Endothelial cell (in vitro differentiated cells): ENCODE results near the gene PIK3C2G. TPM values are rescaled to one million over a fixed set of nuclear protein-coding genes. Genes with fewer than 3 reads are reported as not detected.

Source experiments
- DNase-seq: peaks from one replicate; pipeline ENCODE4 v3.0.0; 2021; ENCODE audit warnings: low spot score
- H3K27ac Mint-ChIP-seq: one replicate; pipeline ENCODE4 v1.8.0; 2021; ENCODE audit warnings: mixed read lengths, inconsistent platforms; ENCODE audit not compliant: unreplicated experiment
- H3K27me3 Mint-ChIP-seq: one replicate; pipeline ENCODE4 v1.8.0; 2021; ENCODE audit warnings: mild to moderate bottlenecking, moderate library complexity, mixed read lengths, inconsistent platforms; ENCODE audit not compliant: unreplicated experiment
- H3K36me3 Mint-ChIP-seq: one replicate; pipeline ENCODE4 v1.8.0; 2021; ENCODE audit warnings: mild to moderate bottlenecking, low read depth, mixed read lengths, inconsistent platforms; ENCODE audit not compliant: unreplicated experiment
- H3K4me1 Mint-ChIP-seq: one replicate; pipeline ENCODE4 v1.8.0; 2021; ENCODE audit warnings: mild to moderate bottlenecking, mixed read lengths, inconsistent platforms; ENCODE audit not compliant: unreplicated experiment
- H3K4me3 Mint-ChIP-seq: one replicate; pipeline ENCODE4 v1.8.0; 2021; ENCODE audit warnings: mild to moderate bottlenecking, mixed read lengths, inconsistent platforms; ENCODE audit not compliant: unreplicated experiment
- H3K9me3 Mint-ChIP-seq: one replicate; pipeline ENCODE4 v1.8.0; 2021; ENCODE audit warnings: mixed read lengths, inconsistent platforms; ENCODE audit not compliant: unreplicated experiment
- CTCF ChIP-seq: fragments of 200-600 bp; sonication (generic); IDR thresholded peaks from one replicate; pipeline ENCODE4 v1.5.0; 2021; ENCODE audit warnings: antibody characterized with exemption; ENCODE audit not compliant: unreplicated experiment
- total RNA-seq: library from RNA; stranded (reverse); fragmentation: NEBNext Ultra II Directional; extraction: Animal tissue kit (Norgen Biotek cat#: 25700); gene quantifications from one replicate; pipeline ENCODE4 v1.2.1, GENCODE V29; 2021; ENCODE audit not compliant: unreplicated experiment

Gene PIK3C2G
- total RNA-seq, 1 donor from 2014 or later: not detected

DNA sequence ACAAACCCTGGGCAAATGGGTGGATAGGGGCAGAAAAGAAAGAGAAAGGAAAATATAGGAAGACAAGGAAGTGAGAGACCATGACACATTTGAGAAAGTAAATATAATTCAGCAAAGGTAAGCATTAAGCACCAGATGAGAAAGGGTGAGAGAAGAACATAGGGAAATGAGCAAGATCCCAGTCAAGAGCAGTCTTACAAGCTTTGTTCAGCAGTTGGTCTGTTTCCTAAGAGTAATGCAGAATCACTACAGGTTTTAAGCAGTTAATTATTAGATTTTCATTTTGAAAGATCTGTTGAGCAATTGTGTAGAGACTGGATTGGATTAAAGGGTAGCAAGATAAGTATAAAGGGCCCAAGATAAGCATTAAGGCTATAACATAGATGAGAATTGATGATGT is 330.2 kb downstream of the PIK3C2G start:
- no peak overlapping the region for H3K4me3 Mint-ChIP-seq
- TF ChIP-seq CTCF: no peak
- no peaks in the 10 kb centered on the region for H3K27me3 Mint-ChIP-seq

DNA sequence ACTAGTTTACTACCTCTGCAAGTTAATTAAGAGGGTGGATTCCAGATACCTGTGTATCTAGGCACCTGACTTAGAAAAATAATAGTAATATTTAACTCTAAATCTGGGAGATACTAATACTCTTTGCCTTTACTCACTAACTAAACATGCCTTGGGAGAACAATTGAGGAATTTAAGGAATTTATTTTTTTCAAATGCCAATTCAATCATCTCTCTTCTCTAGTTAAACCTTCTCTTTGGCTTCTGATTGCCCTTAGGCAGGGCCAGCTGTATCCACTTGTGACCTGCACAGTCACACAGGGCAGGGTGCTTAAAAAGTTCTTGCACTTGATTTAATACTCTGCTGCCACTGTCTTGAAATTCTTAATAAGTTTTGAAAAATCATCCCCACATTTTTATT is 334.1 kb downstream of the PIK3C2G start:
- no peak for DNase-seq
- Mint-ChIP-seq H3K4me3 (no peak overlapping the region), H3K27me3 (no peaks in the 10 kb centered on the region), H3K27ac (no peak overlapping the region), H3K4me1 (no peaks in the 10 kb centered on the region), H3K9me3 (no peaks in the 10 kb centered on the region), H3K36me3 (no peaks in the 10 kb centered on the region)
- TF ChIP-seq CTCF: no peak

More for the DNA sequence above, 330.2 kb downstream of the PIK3C2G start:
- H3K27ac Mint-ChIP-seq: no peak overlapping the region
- DNase-seq: no peak
- no peaks in the 10 kb centered on the region for H3K9me3 Mint-ChIP-seq
- no peaks in the 10 kb centered on the region for H3K4me1 Mint-ChIP-seq
- no peaks in the 10 kb centered on the region for H3K36me3 Mint-ChIP-seq

DNA sequence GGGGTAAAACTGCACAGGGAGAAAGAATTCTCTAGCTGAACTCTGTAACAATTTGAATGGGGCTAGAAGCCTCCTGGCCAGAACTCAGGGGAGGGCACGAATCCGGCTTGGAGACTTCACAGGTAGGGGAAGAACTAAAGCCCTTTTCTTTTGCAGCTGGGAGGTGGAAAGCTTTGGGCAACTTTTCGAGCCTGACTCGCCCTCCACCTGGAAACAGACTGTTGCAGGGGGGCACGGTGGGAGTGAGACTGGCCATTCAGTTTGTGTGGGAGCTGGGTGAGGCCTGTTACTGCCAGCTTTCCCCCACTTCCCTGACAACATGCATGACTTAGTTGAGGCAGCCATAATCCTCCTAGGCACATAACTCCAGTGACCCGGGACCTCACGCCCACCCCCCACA is 340.6 kb downstream of the PIK3C2G start:
- H3K9me3 Mint-ChIP-seq: no peaks in the 10 kb centered on the region
- H3K27me3 Mint-ChIP-seq: no peaks in the 10 kb centered on the region
- TF ChIP-seq CTCF: no peak
- H3K4me3 Mint-ChIP-seq: no peak overlapping the region
- H3K36me3 Mint-ChIP-seq: no peaks in the 10 kb centered on the region
- no peaks in the 10 kb centered on the region for H3K4me1 Mint-ChIP-seq
- H3K27ac Mint-ChIP-seq: no peak overlapping the region
- no peak for DNase-seq

GRCh38 chr12:18612971-18613370 is 351.7 kb downstream of the PIK3C2G start:
- H3K4me3 Mint-ChIP-seq: no peak overlapping the region
- DNase-seq: no peak
- H3K27me3 Mint-ChIP-seq: no peaks in the 10 kb centered on the region
- H3K27ac Mint-ChIP-seq: no peak overlapping the region
- no peaks in the 10 kb centered on the region for H3K4me1 Mint-ChIP-seq
- H3K9me3 Mint-ChIP-seq: no peaks in the 10 kb centered on the region
- TF ChIP-seq CTCF: no peak
- no peaks in the 10 kb centered on the region for H3K36me3 Mint-ChIP-seq

GRCh38 chr12:18620986-18621385 is 359.7 kb downstream of the PIK3C2G start:
- no peak overlapping the region for H3K4me3 Mint-ChIP-seq
- H3K9me3 Mint-ChIP-seq: no peaks in the 10 kb centered on the region
- H3K27me3 Mint-ChIP-seq: peaks cover 2% of the 10 kb centered on the region
- H3K27ac Mint-ChIP-seq: no peak overlapping the region
- H3K36me3 Mint-ChIP-seq: no peaks in the 10 kb centered on the region
- no peak for DNase-seq
- H3K4me1 Mint-ChIP-seq: no peaks in the 10 kb centered on the region
- no peak for TF ChIP-seq CTCF
